IPS-15b (cell line): Measurements from ENCODE around the gene POPDC3.

ENCODE experiments used
- H3K27me3 ChIP-seq: one replicate; pipeline ENCODE4 v1.6.1; 2013; ENCODE audit warnings: low read length; ENCODE audit not compliant: control insufficient read depth, insufficient read depth
- H3K36me3 ChIP-seq: one replicate; pipeline ENCODE4 v1.6.1; 2013; ENCODE audit warnings: low read length; ENCODE audit not compliant: control insufficient read depth, insufficient read depth
- H3K4me1 ChIP-seq: one replicate; pipeline ENCODE4 v1.6.1; 2013; ENCODE audit warnings: mild to moderate bottlenecking, low read length; ENCODE audit not compliant: control insufficient read depth, insufficient read depth
- H3K4me3 ChIP-seq: one replicate; pipeline ENCODE4 v1.5.1; 2013; ENCODE audit warnings: low read depth, low read length
- H3K9ac ChIP-seq: one replicate; pipeline ENCODE4 v1.6.1; 2013; ENCODE audit warnings: low read depth, mild to moderate bottlenecking, low read length
- H3K9me3 ChIP-seq: one replicate; pipeline ENCODE4 v1.6.1; 2013; ENCODE audit warnings: mild to moderate bottlenecking, low read length; ENCODE audit not compliant: control insufficient read depth, insufficient read depth

Gene POPDC3

GRCh38 chr6:105109955-105110895 is 69.6 kb downstream of the POPDC3 start:
- no peak overlapping the region for H3K4me3 ChIP-seq
- H3K36me3 ChIP-seq, result no peaks in the 10 kb centered on the region
- no peaks in the 10 kb centered on the region for H3K27me3 ChIP-seq
- H3K9ac ChIP-seq, result no peak overlapping the region
- no peaks in the 10 kb centered on the region for H3K4me1 ChIP-seq
- no peaks in the 10 kb centered on the region for H3K9me3 ChIP-seq

- Histone ChIP-seq H3K9ac (no peak overlapping the region), H3K4me1 (no peaks in the 10 kb centered on the region), H3K9me3 (no peaks in the 10 kb centered on the region), H3K36me3 (no peaks in the 10 kb centered on the region), H3K4me3 (no peak overlapping the region), H3K27me3 (no peaks in the 10 kb centered on the region)
Observed at GRCh38 chr6:105108631-105109262, 71.1 kb downstream of the POPDC3 start.
